HepG2 (cell line): ENCODE measurements around the gene KCNQ1OT1. TPM values are rescaled to one million over a fixed set of nuclear protein-coding genes. Genes with fewer than 3 reads are reported as not detected.
A peak's percentile ranks its signal among the peaks of the same experiment; 100 is the strongest.

Source experiments
- CCDC6 ChIP-seq: sonication (generic); formaldehyde crosslinking; IDR thresholded peaks from 2 replicates; pipeline ENCODE4 v1.8.1; 2022; ENCODE audit warnings: mild to moderate bottlenecking, missing genetic modification reagents, moderate library complexity
- GATAD2A ChIP-seq: IDR thresholded peaks from 2 replicates; pipeline ENCODE4 v1.6.1; 2016
- IKZF4 ChIP-seq: sonication (generic); formaldehyde crosslinking; IDR thresholded peaks from 2 replicates; pipeline ENCODE4 v1.5.1; 2020; ENCODE audit warnings: borderline replicate concordance, mild to moderate bottlenecking, low read depth, missing genetic modification reagents; ENCODE audit errors: not compliant biosample characterization
- MBNL3 ChIP-seq: fragments of 250-450 bp; sonication (Bioruptor Pico); conservative IDR thresholded peaks from 2 replicates; pipeline ENCODE4 v1.8.0; 2022; ENCODE audit warnings: mild to moderate bottlenecking, inconsistent platforms
- NFAT5 ChIP-seq: sonication (generic); formaldehyde crosslinking; IDR thresholded peaks from 2 replicates; pipeline ENCODE4 v1.4.0; 2020; ENCODE audit warnings: missing genetic modification reagents
- RCOR2 ChIP-seq: IDR thresholded peaks from 2 replicates; pipeline ENCODE4 v1.6.1; 2016; ENCODE audit warnings: missing biosample characterization, missing genetic modification reagents
- STAG1 ChIP-seq: sonication (generic); formaldehyde crosslinking; IDR thresholded peaks from 2 replicates; pipeline ENCODE4 v1.4.0; 2020; ENCODE audit warnings: missing genetic modification reagents
- TEF ChIP-seq: sonication (generic); formaldehyde crosslinking; IDR thresholded peaks from 2 replicates; pipeline ENCODE4 v1.5.0; 2020; ENCODE audit warnings: missing genetic modification reagents
- TP53 ChIP-seq: sonication (generic); formaldehyde crosslinking; conservative IDR thresholded peaks from 2 replicates; pipeline ENCODE4 v1.4.0; 2020; ENCODE audit warnings: missing genetic modification reagents
- ZBTB20 ChIP-seq: sonication (generic); formaldehyde crosslinking; IDR thresholded peaks from 2 replicates; pipeline ENCODE4 v1.8.1; 2023; ENCODE audit warnings: missing genetic modification reagents, low read depth, mild to moderate bottlenecking, borderline replicate concordance
- ZFP62 ChIP-seq: sonication (generic); formaldehyde crosslinking; IDR thresholded peaks from 2 replicates; pipeline ENCODE4 v1.4.0; 2020; ENCODE audit warnings: missing genetic modification reagents
- ZNF317 ChIP-seq: sonication (generic); formaldehyde crosslinking; IDR thresholded peaks from 2 replicates; pipeline ENCODE4 v1.5.0; 2020; ENCODE audit warnings: mild to moderate bottlenecking, missing genetic modification reagents
- ZNF776 ChIP-seq: sonication (generic); formaldehyde crosslinking; IDR thresholded peaks from 2 replicates; pipeline ENCODE4 v1.4.0; 2020; ENCODE audit warnings: mild to moderate bottlenecking, missing genetic modification reagents
- polyA plus RNA-seq, 8 experiments: library from polyadenylated mRNA; depleted of rRNA in 3 of 8; stranded (reverse) in 7 of 8; unstranded in 1 of 8; fragments of >200 nt; fragmentation: Illumina TruSeq in 4 of 8; extraction: Trizol in 4 of 8; gene quantifications; 2 replicates each; pipeline versions ENCODE4 v1.2.1 to v1.2.3, GENCODE V29; 2011 to 2016; ENCODE audit warnings: low read depth in 4 of 8, missing spikeins in 1 of 8, mixed read lengths in 1 of 8; ENCODE audit not compliant: insufficient read depth in 1 of 8
- total RNA-seq, 5 experiments: library from RNA; depleted of rRNA; stranded (reverse); fragments of >200 nt; fragmentation: Illumina TruSeq; extraction: Trizol; gene quantifications; 2 replicates each; pipeline ENCODE4 v1.2.3, GENCODE V29; 2016; ENCODE audit warnings: low read depth in 1 of 5
- TF ChIP-seq, protein P1 (sequence below): sonication (generic); formaldehyde crosslinking; IDR thresholded peaks from 2 replicates; pipeline ENCODE4 v1.5.0; 2020; ENCODE audit warnings: mild to moderate bottlenecking, missing genetic modification reagents, moderate library complexity
- TF ChIP-seq, protein P2 (sequence below): IDR thresholded peaks from 2 replicates; pipeline ENCODE4 v1.6.1; 2016; ENCODE audit warnings: missing compliant biosample characterization, missing genetic modification reagents, borderline replicate concordance
- TF ChIP-seq, protein P3 (sequence below): sonication (generic); formaldehyde crosslinking; IDR thresholded peaks from 2 replicates; pipeline ENCODE4 v1.9.0; 2021; ENCODE audit warnings: missing genetic modification reagents, borderline replicate concordance

KCNQ1OT1 gene
- total and polyA plus RNA-seq, 2 of the 13 experiments (the other 11 are each of a cell fraction or from before 2014, with no cell fraction given) = 1.3 to 18.9 TPM

DNA sequence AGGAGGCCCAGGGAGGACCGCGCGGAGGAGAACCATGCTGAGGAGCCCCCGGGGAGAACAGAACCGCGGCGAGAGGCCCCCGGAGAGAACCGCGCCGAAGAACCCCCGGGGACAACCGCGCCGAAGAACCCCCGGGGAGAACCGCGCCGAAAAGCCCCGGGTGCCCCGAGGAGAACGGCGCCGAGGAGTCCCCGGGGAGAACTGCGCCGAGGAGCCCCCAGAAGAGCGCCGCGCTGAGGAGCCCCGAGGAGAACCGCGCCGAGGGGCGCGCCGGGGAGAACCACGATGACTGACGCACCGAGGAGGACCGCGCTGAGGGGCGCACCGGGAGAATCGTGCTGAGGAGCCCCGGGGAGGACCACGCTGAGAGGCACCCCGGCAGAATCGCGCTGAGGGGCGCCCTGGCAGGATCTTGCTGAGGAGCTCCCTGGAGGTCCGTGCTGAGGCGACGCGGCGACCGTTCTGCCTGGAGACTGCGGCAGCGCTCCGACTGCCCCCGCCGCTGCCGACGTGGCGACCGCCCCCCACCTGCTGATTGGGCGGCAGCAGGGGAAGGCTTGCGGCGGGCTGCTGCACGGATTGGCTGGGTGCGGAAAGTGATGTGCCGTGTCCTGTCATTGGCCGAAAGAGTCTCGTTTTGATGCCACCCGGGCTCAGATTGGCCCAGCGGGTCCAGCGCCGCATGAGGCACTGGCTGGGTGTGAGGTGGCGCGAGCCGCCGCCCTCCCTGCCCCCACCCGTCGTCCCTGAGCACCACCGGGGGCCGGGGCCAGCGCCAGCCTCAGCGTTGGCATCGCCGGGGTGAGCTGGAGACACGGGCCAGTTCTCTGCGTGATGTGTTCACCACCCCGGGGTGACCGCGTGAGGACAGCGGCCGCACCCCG lies at the start of gene KCNQ1OT1 (continued):
- TF ChIP-seq, protein P1, sequence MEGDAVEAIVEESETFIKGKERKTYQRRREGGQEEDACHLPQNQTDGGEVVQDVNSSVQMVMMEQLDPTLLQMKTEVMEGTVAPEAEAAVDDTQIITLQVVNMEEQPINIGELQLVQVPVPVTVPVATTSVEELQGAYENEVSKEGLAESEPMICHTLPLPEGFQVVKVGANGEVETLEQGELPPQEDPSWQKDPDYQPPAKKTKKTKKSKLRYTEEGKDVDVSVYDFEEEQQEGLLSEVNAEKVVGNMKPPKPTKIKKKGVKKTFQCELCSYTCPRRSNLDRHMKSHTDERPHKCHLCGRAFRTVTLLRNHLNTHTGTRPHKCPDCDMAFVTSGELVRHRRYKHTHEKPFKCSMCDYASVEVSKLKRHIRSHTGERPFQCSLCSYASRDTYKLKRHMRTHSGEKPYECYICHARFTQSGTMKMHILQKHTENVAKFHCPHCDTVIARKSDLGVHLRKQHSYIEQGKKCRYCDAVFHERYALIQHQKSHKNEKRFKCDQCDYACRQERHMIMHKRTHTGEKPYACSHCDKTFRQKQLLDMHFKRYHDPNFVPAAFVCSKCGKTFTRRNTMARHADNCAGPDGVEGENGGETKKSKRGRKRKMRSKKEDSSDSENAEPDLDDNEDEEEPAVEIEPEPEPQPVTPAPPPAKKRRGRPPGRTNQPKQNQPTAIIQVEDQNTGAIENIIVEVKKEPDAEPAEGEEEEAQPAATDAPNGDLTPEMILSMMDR (CRISPR knock-in tag) = peak; percentile 35; the same call in 1 of the 2 replicates
- TF ChIP-seq, protein P2, sequence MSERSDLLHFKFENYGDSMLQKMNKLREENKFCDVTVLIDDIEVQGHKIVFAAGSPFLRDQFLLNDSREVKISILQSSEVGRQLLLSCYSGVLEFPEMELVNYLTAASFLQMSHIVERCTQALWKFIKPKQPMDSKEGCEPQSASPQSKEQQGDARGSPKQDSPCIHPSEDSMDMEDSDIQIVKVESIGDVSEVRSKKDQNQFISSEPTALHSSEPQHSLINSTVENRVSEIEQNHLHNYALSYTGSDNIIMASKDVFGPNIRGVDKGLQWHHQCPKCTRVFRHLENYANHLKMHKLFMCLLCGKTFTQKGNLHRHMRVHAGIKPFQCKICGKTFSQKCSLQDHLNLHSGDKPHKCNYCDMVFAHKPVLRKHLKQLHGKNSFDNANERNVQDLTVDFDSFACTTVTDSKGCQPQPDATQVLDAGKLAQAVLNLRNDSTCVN = peak; percentile 80; the same call in 1 of the 2 replicates
- peak; percentile 34; the same call in 1 of the 2 replicates for TF ChIP-seq STAG1 (CRISPR knock-in tag)
- TF ChIP-seq ZNF776 (CRISPR knock-in tag) = peak; percentile 94
- TF ChIP-seq TP53 (CRISPR knock-in tag) = 0 out of 2 replicates have a peak, but pooled peaks have one; percentile 40
- no peak for TF ChIP-seq MBNL3 (CRISPR knock-in tag)
- no peak for TF ChIP-seq RCOR2 (CRISPR knock-in tag)
- peak; percentile 89 for TF ChIP-seq ZNF317 (CRISPR knock-in tag)
- no peak for TF ChIP-seq ZFP62 (CRISPR knock-in tag)
- TF ChIP-seq IKZF4 = peak; percentile 77
- peak; percentile 85; the same call in 1 of the 2 replicates for TF ChIP-seq NFAT5 (CRISPR knock-in tag)
- TF ChIP-seq, protein P3, sequence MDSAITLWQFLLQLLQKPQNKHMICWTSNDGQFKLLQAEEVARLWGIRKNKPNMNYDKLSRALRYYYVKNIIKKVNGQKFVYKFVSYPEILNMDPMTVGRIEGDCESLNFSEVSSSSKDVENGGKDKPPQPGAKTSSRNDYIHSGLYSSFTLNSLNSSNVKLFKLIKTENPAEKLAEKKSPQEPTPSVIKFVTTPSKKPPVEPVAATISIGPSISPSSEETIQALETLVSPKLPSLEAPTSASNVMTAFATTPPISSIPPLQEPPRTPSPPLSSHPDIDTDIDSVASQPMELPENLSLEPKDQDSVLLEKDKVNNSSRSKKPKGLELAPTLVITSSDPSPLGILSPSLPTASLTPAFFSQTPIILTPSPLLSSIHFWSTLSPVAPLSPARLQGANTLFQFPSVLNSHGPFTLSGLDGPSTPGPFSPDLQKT (CRISPR knock-in tag) = peak; percentile 51; the same call in 1 of the 2 replicates
- TF ChIP-seq CCDC6 (CRISPR knock-in tag) = peak; percentile 82; the same call in 1 of the 2 replicates
- TF ChIP-seq GATAD2A (CRISPR knock-in tag) = peak; percentile 45; the same call in 1 of the 2 replicates
- peak; percentile 53; the same call in 1 of the 2 replicates for TF ChIP-seq ZBTB20 (CRISPR knock-in tag)
- TF ChIP-seq TEF (CRISPR knock-in tag) = peak; percentile 69; the same call in 1 of the 2 replicates
